Hepatic stellate cell (primary cell): ENCODE results near the gene KLHL40.
A peak's percentile ranks its signal among the peaks of the same experiment; 100 is the strongest.

Experiments
- DNase-seq: peaks from one replicate; pipeline ENCODE4 v3.0.0; 2011; ENCODE audit warnings: low spot score

KLHL40 gene

DNA sequence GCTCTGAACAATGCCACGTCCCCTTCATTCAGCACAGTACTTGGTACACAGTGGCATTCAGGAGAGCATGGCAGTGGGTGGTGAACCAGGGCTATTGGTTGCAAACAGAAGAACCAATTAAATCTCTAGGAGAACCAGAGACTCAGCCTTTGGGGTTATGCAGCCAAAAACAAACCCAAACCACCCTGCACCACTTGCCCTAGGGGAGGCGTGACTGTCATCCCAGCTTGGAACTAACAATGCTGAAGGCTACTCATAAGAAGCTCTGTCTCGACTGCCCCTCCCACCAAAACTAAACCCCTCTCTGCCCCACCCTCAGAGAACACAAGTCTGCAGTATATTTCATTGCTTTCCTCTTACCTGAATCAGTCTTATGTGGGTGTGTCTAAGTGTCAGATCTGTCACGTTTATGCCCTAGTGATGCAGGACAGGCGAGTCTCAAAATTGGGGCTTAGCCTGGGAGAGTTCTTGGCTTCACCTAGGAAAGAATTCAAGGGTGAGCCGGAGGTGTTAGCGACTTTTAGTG is 15.2 kb upstream of the KLHL40 start:
- DNase-seq = no peak

DNA sequence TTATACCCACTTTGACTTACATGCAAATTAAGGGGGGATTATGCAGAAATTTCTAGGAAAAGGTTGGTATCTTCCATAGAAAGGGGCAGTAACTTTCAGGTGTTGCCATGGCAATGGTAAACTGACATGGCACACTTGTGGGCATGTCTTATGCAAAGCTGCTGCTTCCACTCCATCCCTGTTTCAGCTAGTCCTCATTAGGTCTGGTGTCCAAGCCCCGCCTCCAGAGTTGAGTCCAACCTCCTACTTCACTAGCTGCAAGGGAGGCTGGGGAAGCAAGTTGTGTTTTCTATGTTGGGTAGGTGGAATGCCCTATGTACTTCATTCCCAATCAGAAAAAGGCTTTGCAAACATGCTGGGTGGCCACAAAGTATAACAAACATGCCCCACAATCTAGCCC is 14.7 kb upstream of the KLHL40 start:
- no peak for DNase-seq

DNA sequence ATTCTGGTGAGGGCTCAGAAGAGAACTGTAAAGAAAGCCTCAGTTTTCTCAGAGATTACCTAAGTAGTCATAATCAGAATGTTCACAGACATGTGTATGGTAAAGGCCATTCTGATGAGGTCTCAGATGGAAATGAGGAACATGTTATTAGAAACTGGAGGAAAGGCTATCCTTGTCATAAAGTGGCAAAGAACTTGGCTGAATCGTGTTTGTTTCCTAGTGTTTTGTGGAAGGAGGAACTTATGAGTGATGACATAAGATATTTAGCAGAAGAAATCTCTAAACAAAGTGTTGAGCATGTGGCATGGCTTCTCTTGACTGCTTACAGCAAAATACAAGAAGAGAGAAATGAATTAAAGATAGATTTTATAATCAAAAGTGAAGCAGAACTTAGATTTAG is 12.8 kb upstream of the KLHL40 start:
- no peak for DNase-seq

DNA sequence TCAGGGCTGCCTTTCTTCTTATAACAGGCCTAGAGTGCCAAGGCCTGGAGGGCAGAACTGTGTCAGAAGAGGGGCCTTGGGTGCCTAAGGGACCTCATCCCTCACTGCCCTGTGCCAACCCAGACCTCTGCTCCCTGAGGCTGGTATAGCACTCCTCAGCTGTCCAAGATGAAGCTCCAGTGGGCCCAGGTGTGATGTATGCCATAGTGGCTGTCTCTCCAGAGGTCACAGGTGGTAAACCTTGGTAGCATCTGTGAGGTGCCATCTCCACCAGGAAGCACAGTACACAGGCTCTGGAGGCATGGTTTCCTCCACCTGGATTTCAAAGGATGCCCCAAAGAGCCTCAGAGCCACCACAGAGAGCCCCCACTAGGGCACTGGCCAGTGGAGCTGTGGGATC is 12.3 kb upstream of the KLHL40 start:
- no peak for DNase-seq

DNA sequence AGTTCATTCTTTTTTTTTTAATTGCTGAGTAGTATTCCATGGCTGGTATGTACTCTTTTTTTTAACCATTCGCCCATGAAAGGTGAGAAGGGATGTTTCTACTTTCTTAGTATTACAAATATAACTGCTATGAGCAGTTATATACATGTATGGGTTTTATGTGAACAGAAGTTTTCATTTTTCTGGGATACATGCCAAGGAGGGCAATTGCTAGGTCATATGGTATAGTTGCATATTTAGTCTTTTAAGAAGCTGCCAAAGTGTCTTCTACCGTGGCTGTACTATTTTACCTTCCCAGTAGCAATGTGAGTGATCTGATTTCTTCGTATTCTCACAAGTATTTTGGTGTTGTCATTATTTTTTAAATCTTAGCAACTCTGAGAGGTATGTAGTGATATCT is 11.2 kb upstream of the KLHL40 start:
- DNase-seq = no peak

DNA sequence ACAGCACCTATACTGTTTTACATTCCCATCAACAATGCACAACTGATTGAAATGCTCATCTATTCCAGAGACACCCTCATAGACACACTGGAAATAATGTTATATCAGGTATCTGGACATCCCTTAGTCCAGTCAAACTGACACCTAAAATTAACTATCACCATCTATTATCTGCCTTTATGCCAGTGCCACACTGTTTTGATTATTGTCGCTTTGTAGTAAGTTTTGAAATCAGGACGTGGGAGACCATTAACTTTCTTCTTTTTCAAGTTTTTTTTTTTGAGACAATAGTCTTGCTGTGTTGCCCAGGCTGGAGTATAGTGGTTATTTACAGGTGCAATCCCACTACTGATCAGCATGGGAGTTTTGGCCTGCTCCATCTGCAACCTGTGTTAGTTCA is 9.4 kb upstream of the KLHL40 start:
- DNase-seq = no peak

DNA sequence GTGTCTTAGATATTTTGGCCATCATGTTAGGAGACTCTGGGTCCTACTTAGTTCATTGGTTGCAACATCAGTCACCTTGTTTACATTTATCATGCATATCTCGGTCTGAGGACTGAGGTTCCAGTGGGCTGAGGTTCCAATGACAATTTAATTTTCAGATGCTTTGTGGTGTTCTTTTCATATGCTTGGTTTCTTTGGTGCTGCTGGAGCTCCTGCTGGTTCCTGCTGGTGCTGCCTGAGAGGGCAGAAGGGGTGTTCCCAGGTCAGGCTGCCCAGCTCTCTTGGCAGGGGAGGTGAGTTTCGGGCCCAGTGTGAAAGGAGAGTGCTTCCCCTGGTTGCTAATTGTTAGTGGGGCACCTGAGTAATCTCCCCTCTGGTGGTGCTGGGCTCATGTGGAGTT is 6.9 kb upstream of the KLHL40 start:
- no peak for DNase-seq

DNA sequence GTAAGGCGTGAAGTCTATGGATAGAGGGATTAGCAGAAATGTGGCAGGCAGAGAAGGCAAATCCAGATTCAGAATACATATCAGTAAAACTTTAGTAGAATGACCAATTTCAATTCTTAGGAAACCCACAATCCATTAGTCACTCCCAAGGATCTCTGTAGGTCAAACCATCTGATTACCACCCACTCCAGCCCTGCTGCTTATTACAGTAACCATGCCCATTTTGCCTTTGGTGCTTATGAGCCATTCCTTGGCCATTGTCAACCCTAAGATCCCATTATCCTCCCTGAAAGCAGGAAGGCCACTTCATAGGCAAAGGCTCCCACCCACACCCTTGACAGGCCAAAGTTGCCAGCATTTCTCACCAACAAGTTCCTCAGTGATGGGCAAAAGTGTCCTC is 5.1 kb upstream of the KLHL40 start:
- no peak for DNase-seq

DNA sequence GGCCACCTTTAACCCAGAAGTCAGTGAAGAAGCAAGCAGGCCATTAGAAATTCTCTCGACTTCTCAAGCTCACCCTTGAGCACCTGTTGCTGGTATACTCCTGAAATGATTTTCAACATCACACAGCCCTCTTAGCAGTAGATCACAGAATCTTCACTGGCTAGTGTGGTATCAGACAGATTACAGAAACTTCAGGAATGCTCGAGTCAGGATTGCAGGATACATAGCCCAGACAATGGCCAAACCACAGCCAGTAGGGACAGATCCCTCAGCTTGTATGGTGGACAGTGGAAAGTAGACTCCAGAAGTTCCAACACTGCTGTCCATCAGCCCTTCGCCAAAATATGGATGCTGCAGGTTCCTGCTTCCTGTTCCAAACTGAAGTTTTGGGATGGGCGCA is 4.5 kb upstream of the KLHL40 start:
- DNase-seq = no peak

DNA sequence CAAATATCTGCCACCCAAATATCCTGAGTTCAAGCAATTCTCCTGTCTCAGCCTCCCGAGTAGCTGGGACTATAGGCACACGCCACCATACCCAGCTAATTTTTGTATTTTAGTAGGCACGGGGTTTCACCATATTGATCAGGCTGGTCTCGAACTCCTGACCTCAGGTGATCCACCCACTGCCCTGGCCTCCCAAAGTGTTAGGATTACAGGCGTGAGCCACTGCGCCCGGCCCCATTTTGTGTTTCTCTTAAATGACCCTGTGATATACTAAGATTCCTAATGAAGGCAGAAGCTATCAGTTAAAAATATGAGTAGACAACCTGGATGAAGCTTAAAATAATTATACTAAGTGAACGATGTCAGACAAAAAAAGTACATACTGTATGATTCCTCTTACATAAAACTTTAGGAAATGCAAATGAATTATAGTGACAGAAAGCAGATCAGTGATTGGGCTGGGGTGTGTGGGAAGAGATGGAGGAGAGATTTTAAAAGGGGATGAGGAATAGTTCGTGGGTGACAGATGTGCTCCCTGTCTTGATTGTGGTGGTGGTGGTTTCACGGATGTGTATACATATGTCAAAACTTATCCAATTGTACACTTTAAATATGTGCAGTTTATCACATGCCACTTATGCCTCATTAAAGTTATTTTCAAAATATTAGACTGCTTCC is 3.8 kb upstream of the KLHL40 start:
- no peak for DNase-seq

DNA sequence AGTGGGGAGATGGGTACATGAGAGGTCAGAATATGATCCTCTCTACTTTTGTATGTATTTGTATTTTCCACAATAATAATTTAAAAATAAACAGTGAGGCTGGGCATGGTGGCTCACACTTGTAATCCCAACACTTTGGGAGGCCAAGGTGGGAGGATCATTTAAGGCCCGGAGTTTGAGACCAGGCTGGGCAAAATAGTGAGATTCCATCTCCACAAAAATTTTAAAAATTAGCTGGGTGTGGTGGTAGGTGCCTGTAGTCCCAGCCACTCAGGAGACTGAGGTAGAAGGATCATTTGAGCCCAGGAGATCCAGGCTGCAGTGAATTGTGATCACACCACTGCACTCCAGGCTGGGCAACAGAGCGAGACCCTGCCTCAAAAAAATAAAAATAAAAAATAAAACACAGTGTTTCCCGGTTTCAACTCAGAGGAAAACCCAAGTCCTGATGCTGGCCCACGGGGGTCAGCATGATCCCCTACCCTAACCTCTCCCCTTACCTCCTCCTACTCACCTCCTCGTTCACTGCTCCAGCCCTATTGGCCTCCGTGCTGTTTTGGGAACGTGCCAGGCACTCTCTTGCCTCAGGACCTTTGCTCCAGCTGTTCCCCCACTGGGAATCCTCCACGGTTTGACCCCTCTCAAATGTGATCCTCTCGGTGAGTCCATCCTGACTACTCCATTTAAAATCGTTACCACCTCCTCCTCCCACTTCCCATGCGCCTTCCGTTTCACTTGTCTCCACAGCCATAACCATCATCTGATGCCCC is 2.9 kb upstream of the KLHL40 start:
- no peak for DNase-seq

DNA sequence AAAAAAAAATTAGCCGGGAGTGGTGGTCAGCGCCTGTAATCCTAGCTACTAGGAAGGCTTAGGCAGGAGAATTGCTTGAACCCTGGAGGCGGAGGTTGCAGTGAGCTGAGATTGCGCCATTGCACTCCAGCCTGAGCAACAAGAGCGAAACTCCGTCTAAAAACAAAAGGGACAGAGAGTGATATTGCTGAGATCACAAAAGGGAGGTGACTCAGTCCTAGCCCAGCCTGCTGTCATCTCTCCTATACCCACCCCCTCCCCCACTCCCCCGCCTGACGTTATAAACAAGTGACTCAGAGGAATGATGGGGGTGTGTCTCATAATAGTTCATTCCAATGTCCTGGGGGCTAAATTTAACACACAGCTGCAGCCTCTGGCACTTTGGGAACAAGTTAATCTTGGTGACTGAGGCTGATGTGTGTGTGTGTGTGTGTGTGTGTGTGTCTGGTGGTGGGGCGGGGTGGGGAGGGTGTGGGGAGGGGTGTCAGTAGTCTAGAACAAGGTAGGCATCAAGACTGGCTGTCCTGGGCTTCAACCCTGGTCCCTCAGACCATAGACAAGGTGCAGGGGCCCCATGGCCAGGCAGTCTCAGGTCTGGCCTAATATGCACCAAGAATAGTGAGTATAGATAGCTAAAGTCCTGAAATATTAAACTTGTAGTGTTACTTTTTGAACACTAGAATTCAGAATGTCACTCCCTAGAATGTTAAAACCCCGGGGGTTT is 1.3 kb upstream of the KLHL40 start:
- peak; percentile 99 for DNase-seq

DNA sequence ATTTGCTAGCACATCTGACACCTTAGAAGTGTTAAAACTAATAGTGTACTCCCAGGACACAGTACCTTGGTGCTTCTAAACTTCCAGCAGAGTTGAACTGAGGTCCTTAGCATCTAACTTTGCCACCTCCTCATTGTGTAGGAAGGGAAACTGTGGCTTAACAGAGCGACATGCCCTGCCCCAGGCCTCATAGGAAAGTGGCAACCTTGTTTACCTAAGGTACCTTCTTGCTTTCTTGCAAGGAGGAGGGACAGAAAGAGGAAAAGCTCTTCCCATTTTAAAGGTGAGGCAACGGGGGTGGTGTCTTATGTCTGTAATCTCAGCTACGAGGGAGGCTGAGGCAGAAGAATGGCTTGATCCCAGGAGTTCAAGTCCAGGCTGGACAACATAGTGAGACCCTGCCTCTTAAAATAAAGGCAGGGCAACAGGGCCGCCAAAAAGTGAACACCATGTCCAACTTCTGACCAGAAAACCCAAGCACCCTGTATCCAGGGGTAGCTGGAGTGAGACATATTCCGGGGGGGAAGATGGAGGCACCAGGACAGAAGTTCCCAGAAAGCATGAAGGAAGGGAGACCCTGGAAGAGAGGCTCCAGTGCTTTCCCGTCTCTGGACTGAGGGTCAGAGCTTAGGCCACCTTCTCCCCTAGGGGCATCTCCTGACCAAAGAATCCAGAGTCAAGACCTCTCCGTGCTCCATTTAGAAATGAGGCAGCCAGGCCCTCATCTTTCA is 540 bp upstream of the KLHL40 start:
- DNase-seq = no peak

DNA sequence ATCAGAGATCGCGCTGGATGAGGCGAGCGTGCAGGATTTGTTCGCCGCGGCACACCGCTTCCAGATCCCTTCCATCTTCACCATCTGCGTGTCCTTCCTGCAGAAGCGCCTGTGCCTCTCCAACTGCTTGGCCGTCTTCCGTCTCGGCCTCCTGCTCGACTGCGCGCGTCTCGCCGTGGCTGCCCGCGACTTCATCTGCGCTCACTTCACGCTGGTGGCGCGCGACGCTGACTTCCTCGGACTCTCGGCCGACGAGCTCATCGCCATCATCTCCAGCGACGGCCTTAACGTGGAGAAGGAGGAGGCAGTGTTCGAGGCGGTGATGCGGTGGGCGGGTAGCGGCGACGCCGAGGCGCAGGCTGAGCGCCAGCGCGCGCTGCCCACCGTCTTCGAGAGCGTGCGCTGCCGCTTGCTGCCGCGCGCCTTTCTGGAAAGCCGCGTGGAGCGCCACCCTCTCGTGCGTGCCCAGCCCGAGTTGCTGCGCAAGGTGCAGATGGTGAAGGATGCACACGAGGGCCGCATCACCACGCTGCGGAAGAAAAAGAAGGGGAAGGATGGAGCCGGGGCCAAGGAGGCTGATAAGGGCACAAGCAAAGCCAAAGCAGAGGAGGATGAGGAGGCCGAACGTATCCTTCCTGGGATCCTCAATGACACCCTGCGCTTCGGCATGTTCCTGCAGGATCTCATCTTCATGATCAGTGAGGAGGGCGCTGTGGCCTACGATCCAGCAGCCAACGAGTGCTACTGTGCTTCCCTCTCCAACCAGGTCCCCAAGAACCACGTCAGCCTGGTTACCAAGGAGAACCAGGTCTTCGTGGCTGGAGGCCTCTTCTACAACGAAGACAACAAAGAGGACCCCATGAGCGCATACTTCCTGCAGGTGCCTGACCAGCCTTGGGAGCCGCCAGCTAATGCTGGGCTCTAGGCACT is 819 bp downstream of the KLHL40 start:
- no peak for DNase-seq

DNA sequence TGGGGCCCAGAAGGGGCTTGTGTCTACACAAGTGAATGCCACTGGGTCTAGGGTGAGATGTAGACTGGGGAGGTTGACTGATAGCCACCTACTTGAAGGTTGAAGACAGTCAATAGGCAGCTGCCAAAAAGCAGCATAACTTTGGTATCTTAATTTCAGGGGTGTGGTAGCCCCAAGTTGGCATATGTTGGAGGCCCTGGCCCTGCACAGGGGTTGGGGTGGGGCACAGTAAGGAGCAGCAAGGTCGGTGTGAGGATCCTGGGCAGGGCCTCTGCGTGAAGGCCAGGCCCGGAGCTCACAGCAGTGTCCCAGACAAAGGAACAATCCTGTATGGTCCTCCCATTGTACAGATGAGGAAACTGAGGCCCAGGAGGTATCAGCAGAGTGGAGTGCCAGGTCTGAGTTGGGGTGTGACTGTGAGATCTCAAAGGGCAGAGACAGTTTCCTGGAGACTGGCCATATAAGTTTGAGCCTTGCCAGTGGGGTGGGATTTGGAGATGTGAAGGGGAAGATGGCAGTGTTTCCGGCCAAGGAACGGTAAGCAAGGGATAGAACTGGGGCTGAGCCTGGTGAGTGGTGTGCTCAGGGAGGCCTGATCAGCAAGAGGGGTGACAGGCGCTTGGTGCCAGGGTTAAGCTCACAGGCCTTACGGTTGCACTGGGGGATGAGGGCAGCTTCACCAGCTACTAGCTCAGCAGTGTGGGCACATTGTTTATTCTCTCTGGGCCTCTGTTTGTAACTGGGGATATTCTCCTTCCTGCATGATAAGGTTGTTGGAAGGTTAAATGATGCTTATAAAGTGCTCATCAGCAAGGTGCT is 1.7 kb downstream of the KLHL40 start:
- no peak for DNase-seq

DNA sequence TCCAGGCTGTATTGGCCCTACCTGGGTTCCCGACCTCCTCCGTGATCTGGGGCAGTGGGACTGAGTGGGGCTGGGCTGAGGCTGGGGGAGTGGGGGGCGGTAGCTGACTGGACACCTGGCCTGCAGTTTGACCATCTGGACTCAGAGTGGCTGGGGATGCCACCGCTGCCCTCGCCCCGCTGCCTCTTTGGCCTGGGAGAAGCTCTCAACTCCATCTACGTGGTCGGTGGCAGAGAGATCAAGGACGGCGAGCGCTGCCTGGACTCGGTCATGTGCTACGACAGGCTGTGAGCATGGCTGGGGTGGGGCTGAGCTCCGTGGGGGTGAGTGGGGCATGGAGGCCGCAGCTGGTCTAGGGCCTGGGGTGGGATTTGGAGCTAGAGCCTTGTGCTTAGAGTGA is 2.7 kb downstream of the KLHL40 start:
- no peak for DNase-seq

DNA sequence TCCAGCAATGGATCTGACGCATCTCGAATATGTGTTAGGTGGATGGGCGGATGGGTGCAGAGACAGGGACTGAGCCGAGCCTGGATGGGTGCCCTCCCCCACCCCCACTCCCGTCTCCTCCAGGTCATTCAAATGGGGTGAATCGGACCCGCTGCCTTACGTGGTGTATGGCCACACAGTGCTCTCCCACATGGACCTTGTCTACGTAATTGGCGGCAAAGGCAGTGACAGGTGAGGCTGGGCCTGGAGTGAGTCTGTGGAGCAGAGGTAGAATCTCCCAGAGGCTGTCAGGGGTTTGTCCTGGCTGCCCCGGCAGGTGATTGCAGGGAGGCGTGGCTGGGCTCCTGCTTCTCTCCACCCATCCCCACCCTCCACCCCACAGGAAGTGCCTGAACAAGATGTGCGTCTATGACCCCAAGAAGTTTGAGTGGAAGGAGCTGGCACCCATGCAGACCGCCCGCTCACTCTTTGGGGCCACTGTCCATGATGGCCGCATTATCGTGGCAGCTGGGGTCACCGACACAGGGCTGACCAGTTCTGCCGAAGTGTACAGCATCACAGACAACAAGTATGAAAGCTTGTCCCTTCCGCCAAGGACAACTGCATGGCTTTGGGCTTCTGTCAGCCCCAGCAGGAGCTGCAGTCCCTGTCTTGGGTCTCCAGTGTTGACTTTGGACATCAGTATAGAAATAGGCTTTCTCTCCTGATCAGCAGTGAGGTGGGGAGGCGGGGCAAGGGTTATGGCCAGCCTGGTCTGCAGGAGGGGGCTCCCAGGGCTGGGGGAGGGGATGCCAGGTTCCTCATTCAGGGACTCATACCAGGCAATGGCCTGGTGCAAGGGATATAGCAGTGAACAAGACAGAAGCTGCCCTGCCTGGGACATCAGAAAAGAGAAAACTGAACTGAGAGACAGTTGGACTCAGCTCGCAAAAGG is 3.4 kb downstream of the KLHL40 start:
- no peak for DNase-seq

DNA sequence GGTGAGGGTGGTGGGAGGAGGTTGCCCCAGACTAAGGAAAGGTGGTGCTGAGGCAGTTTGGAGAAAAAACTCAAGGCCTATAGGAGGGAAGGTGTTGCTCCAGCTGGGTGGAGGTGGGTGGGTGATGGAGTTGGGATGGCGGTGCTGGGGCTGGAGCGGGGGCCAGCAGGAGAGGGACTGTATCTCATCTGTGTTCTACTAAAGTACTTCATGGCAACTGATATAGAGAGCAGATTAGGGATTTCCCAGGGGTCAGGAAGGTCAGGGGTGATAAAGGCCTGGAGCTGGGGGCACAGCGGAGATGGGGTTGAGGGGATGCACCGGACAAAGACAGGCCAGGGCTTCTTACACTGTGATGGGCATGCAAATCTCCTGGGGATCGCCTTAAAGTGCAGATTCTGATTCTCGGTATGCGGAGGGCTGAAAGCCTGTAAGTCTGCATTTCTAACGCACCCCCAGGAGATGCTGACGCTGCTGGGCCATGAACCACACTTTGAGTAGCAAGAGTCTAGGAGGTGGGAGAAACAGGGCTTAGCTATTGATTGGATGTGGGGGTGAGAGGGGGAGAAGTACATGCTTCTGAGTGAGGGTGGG is 4.2 kb downstream of the KLHL40 start:
- no peak for DNase-seq

DNA sequence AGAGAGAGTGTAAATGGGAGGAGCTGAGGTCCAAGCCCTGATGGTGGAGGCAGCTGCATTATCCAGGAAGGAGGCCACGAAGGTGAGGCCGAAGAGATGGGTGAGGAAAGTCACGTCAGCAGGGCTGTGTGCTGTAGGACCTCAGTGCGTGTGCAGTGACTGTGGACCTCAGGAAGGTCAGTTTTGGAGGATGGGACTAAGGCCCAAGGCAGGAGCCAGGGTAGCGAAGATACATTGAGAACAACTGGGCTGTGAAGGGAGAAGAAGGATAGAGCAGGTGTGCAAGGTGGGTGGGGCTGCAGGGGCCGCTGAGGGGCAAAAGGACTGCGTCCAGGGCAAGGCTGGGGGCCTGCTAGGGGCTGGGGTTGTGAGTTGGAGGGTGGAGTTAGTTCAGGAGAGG is 4.9 kb downstream of the KLHL40 start:
- no peak for DNase-seq
